A549 treated with ZK216348 at 1 μM for 4 hours (cell line): ENCODE data around the gene OSM. TPM values are rescaled to one million over a fixed set of nuclear protein-coding genes. Genes with fewer than 3 reads are reported as not detected.

ENCODE experiments used
- total RNA-seq: library from RNA; stranded (reverse); fragments of 200-300 nt; extraction: Qiagen RNA extraction; gene quantifications from 5 replicates; pipeline ENCODE4 v1.2.3, GENCODE V29; 2022; ENCODE audit warnings: low read depth

OSM gene
- not detected in 5 replicates for total RNA-seq

DNA sequence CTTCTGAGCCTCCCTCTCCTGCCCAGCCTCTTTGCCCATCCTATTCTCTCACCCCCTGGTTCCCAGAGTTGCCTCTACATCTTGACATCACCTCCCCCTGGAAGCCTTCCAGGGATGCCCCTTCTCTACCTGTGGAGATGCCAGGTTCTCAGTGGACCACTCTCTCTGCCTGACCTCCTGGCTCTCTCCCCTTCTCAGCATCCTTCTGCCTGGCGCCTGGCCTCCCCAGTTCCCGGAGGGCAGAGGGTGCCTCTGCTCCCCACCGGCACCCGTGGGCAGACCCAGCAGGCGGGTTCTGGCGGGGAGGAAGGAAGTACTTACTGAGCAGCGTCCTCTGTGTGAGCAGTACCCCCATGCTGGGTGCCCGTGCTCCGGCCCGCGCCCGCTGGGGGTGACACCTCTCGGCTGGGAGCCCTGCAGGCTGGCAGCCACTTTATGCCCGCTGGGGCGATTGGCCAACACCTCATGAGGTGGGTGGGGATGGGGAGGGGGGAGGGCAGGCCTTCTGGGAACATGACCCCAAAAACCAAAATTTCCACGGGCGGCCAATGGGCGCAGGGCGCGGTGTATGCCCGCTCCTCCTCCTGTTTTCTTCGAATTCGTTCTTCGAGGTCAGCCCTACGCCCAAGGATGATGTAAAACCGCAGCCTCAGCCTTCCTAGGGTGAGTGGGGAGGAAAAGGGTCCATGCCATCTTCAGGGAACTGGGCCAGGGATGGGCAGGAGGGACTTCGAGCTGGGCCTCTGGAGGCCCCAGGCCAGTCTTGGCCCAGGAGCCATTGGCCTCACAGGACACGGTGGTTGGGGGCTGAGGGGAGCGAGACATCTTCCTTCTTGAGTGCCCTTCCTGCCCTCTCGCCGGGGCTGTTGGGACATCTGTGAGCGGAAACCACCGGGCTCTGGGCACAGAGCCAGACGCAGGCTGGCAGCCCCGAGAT is at the start of gene OSM:
TSS of gene OSM (minus strand) at position 407 of the 937 bp plus-strand sequence. CDS start at position 355, 52 bp downstream.

DNA sequence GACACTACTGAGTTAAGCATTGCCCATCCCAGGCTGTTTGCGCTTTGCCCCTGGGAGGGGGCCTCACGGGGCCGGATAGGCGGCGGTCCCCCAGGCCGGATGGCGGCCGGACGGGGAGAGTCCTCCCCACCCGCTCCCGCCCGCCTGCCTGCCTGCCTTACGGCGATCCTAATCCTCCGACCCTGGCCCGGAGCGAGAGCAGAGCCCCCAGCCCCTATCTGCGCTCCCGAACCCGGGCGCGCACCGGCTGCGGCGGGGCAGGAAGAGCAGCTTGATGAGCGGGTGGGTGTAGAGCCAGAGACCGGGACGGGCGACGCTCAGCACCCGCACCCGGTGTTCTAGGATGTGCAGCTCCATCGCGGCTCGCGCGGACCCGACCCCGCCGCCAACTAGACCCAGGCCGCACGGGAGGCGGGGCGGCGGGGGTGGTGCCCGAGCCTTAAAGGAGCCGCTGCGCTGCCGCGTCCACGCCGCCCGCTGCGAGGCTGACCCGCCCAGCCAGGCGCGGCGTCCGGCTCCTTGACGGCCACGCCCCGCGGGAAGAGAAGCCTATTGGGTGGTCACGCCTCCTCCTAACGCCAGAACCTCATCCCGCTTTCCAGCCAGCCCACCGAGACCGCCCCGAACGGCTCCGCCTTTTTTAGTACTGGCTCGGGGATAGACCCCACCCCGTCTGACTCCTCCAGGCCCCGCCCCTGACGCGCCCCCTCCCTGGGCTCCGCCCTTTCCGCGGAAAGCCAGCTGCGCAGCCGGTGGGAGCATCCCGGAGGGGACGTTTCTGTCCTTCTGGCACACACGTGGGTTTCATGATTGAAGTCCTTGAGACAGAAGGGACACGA is 22.7 kb upstream of the OSM start, which contains the start of gene CASTOR1:
TSS of gene CASTOR1 (minus strand) at position 365 of the 839 bp plus-strand sequence. CDS start at position 357, 8 bp downstream.

DNA sequence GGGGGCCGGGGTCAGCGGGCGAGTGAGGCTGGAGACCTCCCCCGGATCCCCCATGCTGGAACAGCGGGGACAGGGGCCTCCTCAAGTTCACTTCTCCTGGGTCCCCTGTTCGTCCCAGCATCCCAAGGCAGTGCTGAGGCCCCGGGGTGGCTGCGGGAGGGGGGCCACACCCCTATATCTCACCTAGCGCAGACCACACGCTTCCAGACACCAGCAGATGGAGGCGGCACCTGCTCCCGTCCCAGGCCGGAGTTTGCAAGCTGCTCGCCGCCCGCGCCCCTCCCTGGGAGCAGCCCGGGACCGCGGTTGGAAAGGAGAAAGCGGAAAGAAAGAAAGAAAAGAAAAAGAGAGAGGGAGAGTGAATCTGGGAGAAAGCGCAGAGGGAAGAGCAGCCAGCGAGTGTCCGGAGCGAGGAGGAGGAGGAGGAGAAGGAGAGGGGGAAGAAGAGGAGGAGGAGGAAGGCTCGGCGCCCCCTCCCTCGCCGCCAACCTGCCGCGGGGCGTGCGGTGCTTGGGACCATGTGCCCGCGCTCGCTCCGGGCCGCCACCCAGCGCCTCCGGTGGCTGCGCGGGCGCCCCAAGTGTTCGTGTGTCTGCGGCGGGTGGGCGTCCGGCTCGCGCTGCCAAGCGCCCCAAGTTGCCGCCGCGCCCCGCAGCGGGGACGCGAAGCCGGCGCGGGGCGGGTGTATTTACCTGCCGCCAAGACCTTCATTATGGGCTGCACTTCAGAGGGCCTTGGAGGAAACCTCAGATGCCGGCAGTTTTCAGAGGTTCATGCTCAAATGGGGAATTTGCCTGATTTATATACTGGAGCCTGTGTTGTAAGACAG is 20.5 kb downstream of the OSM start, which contains the start of gene LIF:
TSS of gene LIF (minus strand) at position 775 of the 829 bp plus-strand sequence. CDS start at position 711, 64 bp downstream.

Other genes starting within 250 kb of the OSM start
- gene HORMAD2, start 186.4 kb downstream of the OSM start, total RNA-seq, result not detected in 5 replicates
- gene LIF, start 20.1 kb downstream of the OSM start, total RNA-seq, result 18.2 to 40.8 TPM (median 35.2 TPM) in 5 replicates
- gene CASTOR1, start 22.7 kb upstream of the OSM start, total RNA-seq, result 3.2 to 7.1 TPM (median 5.3 TPM) in 5 replicates
- gene TBC1D10A, start 60.1 kb upstream of the OSM start, total RNA-seq, result 5.5 to 12.6 TPM (median 10.0 TPM) in 5 replicates
- gene SF3A1, start 90.0 kb upstream of the OSM start, total RNA-seq, result 43.1 to 76.7 TPM (median 62.6 TPM) in 5 replicates
- 2.0 to 3.6 TPM (median 2.8 TPM) in 5 replicates for gene CCDC157, start 90.2 kb upstream of the OSM start, total RNA-seq
- gene RNF215, start 120.6 kb upstream of the OSM start, total RNA-seq, result 14.0 to 23.1 TPM (median 21.0 TPM) in 5 replicates
- gene SEC14L2, start 130.2 kb upstream of the OSM start, total RNA-seq, result 32.9 to 67.2 TPM (median 52.6 TPM) in 5 replicates
- gene MTFP1, start 158.9 kb upstream of the OSM start, total RNA-seq, result 51.7 to 73.6 TPM (median 71.2 TPM) in 5 replicates
- gene SEC14L3, start 205.2 kb upstream of the OSM start, total RNA-seq, result not detected in 5 replicates
- gene SEC14L4, start 238.8 kb upstream of the OSM start, total RNA-seq, result 4.4 to 7.2 TPM (median 6.2 TPM) in 5 replicates